KOPT-K1 (cell line): ENCODE data around the gene ATP9B.
"Not testable (repeated sequence)": the region's sequence is repeated elsewhere in the genome, so short reads cannot be mapped to it uniquely, and the experiment has no call there.

Experiments used
- H3K27ac ChIP-seq: fragments of 200-600 bp; sonication (generic); 2 replicates; pipeline ENCODE4 v1.5.1; 2016; ENCODE audit warnings: antibody characterized with exemption, mild to moderate bottlenecking, low read depth, low read length; ENCODE audit not compliant: poor library complexity, severe bottlenecking
- H3K36me3 ChIP-seq: fragments of 200-600 bp; sonication (generic); 2 replicates; pipeline ENCODE4 v1.5.1; 2017; ENCODE audit warnings: antibody characterized with exemption, mild to moderate bottlenecking, low read length, moderate library complexity; ENCODE audit not compliant: insufficient read depth
- H3K9me3 ChIP-seq: fragments of 200-600 bp; sonication (generic); 2 replicates; pipeline ENCODE4 v1.5.1; 2017; ENCODE audit warnings: antibody characterized with exemption, low read length, mild to moderate bottlenecking; ENCODE audit not compliant: insufficient read depth, poor library complexity, severe bottlenecking

Gene ATP9B

DNA sequence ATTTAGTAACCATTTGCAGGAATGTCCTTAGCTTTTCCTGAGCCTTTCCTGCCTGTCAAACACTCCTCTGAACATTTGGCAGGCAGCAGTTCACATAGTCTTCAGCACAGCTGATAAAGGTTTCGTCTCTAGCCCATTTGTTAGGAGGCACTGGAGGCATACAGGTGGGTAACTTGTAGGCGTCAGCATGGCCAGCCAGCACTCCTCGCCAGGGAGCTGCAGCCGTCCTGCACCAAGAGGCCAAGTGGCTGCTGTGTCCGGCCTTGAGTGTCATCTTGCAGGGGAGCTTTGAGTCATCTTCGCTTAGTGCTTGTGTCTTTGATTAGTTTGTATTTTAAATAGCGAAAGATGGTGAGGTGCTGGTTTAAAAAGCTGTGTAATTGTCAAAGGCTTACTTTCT lies 206.3 kb downstream of the ATP9B start:
- Histone ChIP-seq H3K27ac (peak overlapping the region; percentile 24), H3K9me3 (no peaks in the 10 kb centered on the region), H3K36me3 (peaks cover 28% of the 10 kb centered on the region; the same call in 1 of the 2 replicates)

DNA sequence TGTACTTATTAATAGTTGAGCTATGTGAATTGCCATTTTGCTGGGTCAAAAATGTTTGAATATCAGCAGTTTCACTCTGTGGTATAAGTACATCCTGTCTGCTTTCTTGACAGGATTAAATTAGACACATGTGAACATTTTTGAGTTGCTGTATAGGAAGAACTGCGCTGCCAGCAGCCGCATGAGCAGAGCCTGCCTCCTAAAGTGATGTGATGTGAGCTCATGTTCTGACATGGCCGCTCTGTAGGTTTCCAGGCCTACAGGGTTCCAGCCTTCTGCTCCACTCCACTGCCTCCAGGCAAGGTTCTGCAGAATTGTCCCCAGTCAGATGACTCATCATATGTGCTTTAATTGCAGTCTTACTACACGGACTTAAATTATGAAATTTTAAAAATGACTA lies 206.8 kb downstream of the ATP9B start:
- H3K27ac ChIP-seq, result no peak overlapping the region
- H3K9me3 ChIP-seq, result no peaks in the 10 kb centered on the region
- H3K36me3 ChIP-seq, result peaks cover 28% of the 10 kb centered on the region; the same call in 1 of the 2 replicates

- peaks cover 34% of the 10 kb centered on the region; the same call in 1 of the 2 replicates for H3K36me3 ChIP-seq
- H3K9me3 ChIP-seq, result no peaks in the 10 kb centered on the region
- H3K27ac ChIP-seq, result no peak overlapping the region
Observed at GRCh38 chr18:79278896-79279295, 209.7 kb downstream of the ATP9B start.

DNA sequence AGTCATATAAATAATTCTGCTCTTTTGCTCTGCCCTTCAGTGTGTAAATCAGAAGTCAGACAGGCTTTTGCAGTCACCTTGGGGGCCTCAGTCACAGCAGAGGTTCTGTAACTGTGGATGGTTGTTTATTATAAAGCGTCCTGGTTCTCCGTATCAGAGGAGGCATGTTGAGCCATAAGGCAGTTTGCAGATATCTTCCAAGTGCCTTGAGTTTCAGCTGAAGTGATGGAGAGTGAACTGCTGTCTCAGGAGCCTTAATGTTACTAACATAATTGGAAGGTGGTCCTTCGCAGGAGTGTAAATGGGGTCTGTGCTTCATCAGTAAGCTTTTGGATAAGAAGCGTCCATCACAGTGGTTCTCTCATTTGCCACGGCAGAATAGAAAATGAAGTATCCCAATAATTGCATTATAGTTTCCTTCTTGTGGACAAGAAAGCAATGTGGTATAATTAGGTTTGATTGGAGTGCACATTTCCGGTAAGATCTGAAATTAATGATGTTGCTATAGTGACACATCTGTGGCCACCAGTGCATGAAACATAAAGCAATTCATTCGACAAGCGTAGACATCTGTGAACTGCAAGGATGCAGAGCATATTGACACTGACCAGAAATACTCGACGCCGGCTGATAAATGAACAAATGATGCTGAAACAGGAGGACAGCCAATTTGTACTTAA lies 214.1 kb downstream of the ATP9B start:
- H3K36me3 ChIP-seq, result peaks cover 32% of the 10 kb centered on the region; the same call in 1 of the 2 replicates
- no peaks in the 10 kb centered on the region for H3K9me3 ChIP-seq
- no peak overlapping the region for H3K27ac ChIP-seq

DNA sequence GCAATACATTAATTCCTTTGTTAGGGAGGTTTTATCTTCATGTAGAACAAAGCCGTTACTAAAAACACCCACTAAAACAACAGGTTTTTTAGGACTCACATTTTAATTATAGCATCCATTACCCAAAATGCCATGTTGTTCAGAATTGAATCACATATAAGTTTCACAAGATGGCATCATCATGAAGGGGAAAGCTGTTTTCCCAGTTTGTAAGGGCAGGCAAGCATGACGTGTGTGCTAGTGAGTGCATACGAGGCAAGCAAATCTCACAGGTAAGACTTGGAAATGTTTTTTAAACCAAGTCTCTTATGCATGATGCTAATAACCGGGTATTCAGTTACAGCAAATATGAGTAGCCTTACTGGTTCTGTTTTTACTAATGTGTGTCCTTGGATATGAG lies 214.7 kb downstream of the ATP9B start:
- peaks cover 28% of the 10 kb centered on the region; the same call in 1 of the 2 replicates for H3K36me3 ChIP-seq
- no peak overlapping the region for H3K27ac ChIP-seq
- H3K9me3 ChIP-seq, result no peaks in the 10 kb centered on the region

DNA sequence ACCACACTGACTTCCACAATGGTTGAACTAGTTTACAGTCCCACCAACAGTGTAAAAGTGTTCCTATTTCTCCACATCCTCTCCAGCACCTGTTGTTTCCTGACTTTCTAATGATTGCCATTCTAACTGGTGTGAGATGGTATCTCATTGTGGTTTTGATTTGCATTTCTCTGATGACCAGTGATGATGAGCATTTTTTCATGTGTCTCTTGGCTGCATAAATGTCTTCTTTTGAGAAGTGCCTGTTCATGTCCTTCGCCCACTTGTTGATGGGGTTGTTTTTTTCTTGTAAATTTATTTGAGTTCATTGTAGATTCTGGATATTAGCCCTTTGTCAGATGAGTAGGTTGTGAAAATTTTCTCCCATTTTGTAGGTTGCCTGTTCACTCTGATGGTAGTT lies 216.0 kb downstream of the ATP9B start:
- peaks cover 22% of the 10 kb centered on the region; the same call in 1 of the 2 replicates for H3K36me3 ChIP-seq
- not testable (repeated sequence) for H3K9me3 ChIP-seq, H3K27ac ChIP-seq

DNA sequence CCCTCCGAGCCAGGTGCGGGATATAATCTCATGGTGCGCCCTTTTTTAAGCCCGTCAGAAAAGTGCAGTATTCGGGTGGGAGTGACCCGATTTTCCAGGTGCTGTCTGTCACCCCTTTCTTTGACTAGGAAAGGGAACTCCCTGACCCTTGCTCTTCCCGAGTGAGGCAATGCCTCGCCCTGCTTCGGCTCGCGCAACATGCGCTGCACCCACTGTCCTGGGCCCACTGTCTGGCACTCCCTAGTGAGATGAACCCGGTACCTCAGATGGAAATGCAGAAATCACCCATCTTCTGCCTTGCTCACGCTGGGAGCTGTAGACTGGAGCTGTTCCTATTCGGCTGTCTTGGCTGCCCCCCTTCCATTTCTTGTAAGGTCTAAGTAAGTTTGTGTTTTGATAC lies 221.2 kb downstream of the ATP9B start:
- H3K9me3 ChIP-seq, H3K27ac ChIP-seq, H3K36me3 ChIP-seq: not testable (repeated sequence)

GRCh38 chr18:79290876-79291275 lies 221.7 kb downstream of the ATP9B start:
- Histone ChIP-seq H3K9me3 (no peaks in the 10 kb centered on the region), H3K27ac (no peak overlapping the region), H3K36me3 (peaks cover 7% of the 10 kb centered on the region)

- Histone ChIP-seq H3K9me3 (no peaks in the 10 kb centered on the region), H3K27ac (no peak overlapping the region), H3K36me3 (peaks cover 7% of the 10 kb centered on the region)
Observed at GRCh38 chr18:79294235-79294634, 225.0 kb downstream of the ATP9B start.

DNA sequence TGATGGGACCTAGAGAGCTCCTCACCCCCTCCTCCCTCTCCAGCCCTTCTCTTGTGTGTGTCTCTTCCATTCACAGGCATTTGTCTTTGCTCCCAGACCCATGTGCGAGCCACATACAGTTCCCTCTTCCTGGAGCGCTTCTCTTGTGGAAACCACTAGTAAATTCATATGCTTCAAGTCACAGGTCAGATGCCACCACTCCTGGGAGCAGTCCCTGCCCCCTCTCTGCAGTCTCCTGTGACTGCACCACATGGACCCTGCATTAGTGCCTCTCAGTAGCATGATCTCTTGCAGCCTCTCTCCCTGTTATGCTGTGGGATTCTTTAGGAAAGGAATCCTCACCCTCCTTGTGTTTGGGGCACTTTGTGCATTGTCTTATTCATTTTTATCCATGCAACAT lies 230.1 kb downstream of the ATP9B start:
- H3K36me3 ChIP-seq, result peaks cover 15% of the 10 kb centered on the region
- no peak overlapping the region for H3K27ac ChIP-seq
- no peaks in the 10 kb centered on the region for H3K9me3 ChIP-seq

DNA sequence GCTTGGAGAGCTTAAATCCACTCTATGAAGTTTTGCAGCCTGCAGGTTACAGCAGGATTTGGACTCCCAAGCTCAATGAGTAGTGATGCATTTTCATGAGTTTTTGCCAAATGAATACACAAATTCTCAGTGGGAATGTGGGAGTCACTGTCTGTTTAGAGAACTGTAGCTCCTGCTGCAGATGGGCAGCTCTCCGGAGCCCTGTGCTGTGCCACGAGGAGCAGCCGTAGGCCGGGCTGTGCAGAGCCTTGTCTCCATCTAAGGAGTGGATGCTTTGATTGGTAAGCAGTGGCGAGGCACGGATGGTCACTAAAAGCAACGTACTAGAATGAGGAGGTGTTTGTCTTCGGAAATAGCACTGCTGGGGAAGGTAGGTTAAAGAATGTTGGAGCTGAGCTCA lies 230.5 kb downstream of the ATP9B start:
- Histone ChIP-seq H3K27ac (no peak overlapping the region), H3K9me3 (no peaks in the 10 kb centered on the region), H3K36me3 (peaks cover 14% of the 10 kb centered on the region)

DNA sequence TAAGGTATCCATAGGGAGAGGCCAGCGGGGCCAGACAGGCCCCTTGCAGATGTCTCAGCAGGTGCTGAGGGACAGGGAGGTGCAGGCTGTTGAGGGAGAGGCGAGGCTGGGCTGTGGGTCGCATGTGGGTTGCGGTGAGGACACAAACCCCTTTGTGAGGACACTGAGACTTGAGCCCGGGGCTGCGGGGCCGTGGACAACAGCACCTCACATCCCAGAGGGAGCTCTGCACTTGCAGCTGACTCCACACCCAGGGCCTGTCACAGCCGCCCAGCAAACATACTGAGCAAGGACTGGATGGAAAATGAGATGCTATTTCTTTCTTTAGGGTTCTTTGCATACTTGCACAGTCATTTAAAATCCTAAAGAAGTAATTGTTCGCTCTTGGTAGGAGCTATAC lies 231.2 kb downstream of the ATP9B start:
- H3K9me3 ChIP-seq, result no peaks in the 10 kb centered on the region
- no peak overlapping the region for H3K27ac ChIP-seq
- H3K36me3 ChIP-seq, result peaks cover 21% of the 10 kb centered on the region

DNA sequence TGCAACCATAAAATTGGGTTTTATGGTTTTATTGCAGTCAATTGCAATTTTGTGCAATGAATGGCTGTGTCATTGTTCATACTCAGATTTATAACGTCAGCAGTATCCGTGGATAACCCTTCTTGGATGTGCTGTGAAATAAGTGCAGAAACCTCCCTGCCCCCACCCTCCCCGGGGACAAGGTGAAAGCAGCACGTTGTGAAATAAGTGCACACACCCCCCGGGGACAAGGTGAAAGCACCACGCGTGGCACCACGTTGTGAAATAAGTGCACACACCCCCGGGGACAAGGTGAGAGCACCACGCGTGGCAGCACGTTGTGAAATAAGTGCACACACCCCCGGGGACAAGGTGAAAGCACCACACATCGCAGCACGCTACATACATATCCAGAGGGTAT lies 232.9 kb downstream of the ATP9B start:
- no peak overlapping the region for H3K27ac ChIP-seq
- no peaks in the 10 kb centered on the region for H3K9me3 ChIP-seq

DNA sequence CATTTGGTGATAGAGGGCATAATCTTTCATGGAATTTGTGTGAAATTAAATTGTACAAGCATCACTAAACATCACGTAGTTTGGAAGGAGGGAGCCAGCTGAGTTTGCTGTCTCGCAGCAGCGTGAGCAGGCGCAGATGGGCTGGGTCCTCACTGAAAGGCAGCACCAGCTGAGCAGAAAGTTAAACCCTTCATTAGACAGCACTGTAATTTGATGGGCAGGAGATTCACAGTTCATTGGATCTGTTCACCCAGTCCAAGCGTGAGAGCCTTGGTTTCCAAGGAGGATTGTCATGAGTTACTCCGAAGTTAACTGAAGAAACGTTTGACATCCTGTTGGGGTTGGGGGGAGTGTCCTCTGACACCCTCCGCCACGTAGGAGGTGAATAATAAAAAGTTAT lies 236.7 kb downstream of the ATP9B start:
- Histone ChIP-seq H3K27ac (no peak overlapping the region), H3K36me3 (peaks cover 40% of the 10 kb centered on the region), H3K9me3 (no peaks in the 10 kb centered on the region)

More for the DNA sequence above, 232.9 kb downstream of the ATP9B start:
- H3K36me3 ChIP-seq, result peaks cover 32% of the 10 kb centered on the region

GRCh38 chr18:79309614-79310358 lies 240.6 kb downstream of the ATP9B start:
- H3K36me3 ChIP-seq, result peaks cover 40% of the 10 kb centered on the region
- no peaks in the 10 kb centered on the region for H3K9me3 ChIP-seq
- H3K27ac ChIP-seq, result no peak overlapping the region
